CD14-positive monocyte (primary cell): Measurements from ENCODE around the gene SERPINB8. TPM values are rescaled to one million over a fixed set of nuclear protein-coding genes. Genes with fewer than 3 reads are reported as not detected.
A peak's percentile ranks its signal among the peaks of the same experiment; 100 is the strongest.

Experiments
- DNase-seq, 3 donors: peaks; one replicate each; pipeline ENCODE4 v3.0.0-alpha.2; 2011 to 2022
- H2AFZ ChIP-seq: 2 replicates; pipeline ENCODE4 v1.6.0; 2012; ENCODE audit warnings: mild to moderate bottlenecking, low read depth, low read length, inconsistent platforms; ENCODE audit not compliant: insufficient read depth, poor library complexity, severe bottlenecking
- H3K27ac ChIP-seq, 2 donors: 1 replicate in 1 of 2; 2 replicates in 1 of 2; pipeline ENCODE4 v1.5.1; 2012 to 2013; ENCODE audit warnings: low read length in 2 of 2, control low read depth in 1 of 2, inconsistent platforms in 1 of 2, low read depth in 1 of 2, mild to moderate bottlenecking in 1 of 2
- H3K27me3 ChIP-seq, 2 donors: one replicate each; pipeline versions ENCODE4 v1.6.0 to v1.6.1; 2011 to 2013; ENCODE audit warnings: low read length in 2 of 2; ENCODE audit not compliant: control insufficient read depth in 2 of 2, insufficient read depth in 2 of 2
- H3K36me3 ChIP-seq, 2 donors: replicated peaks in 1 of 2; 1 replicate in 1 of 2; 2 replicates in 1 of 2; pipeline versions ENCODE4 v1.5.1 to v1.6.1; 2012 to 2013; ENCODE audit warnings: low read length in 2 of 2, control low read depth in 1 of 2, inconsistent platforms in 1 of 2, mild to moderate bottlenecking in 1 of 2; ENCODE audit not compliant: insufficient read depth in 2 of 2, control insufficient read depth in 1 of 2
- H3K4me1 ChIP-seq, 2 donors: 1 replicate in 1 of 2; 2 replicates in 1 of 2; pipeline versions ENCODE4 v1.5.1 to v1.6.1; 2012 to 2013; ENCODE audit warnings: low read length in 2 of 2, control low read depth in 1 of 2, inconsistent platforms in 1 of 2, mild to moderate bottlenecking in 1 of 2, moderate library complexity in 1 of 2; ENCODE audit not compliant: insufficient read depth in 2 of 2, control insufficient read depth in 1 of 2
- H3K4me2 ChIP-seq: replicated peaks from 2 replicates; pipeline ENCODE3; 2012; ENCODE audit warnings: low read length, moderate library complexity, mild to moderate bottlenecking; ENCODE audit not compliant: poor library complexity, severe bottlenecking; ENCODE audit errors: extremely low read depth
- H3K4me3 ChIP-seq, 3 experiments: fragments of 200-600 bp in 1 of 3; sonication (generic) in 1 of 3; replicated peaks in 1 of 3; 1 replicate in 2 of 3; 2 replicates in 1 of 3; pipeline ENCODE4 v1.5.1; 2011 to 2013; ENCODE audit warnings: low read length in 3 of 3, mild to moderate bottlenecking in 3 of 3, control low read depth in 2 of 3, low read depth in 2 of 3, inconsistent platforms in 1 of 3, moderate library complexity in 1 of 3
- H3K79me2 ChIP-seq: 2 replicates; pipeline ENCODE4 v1.6.0; 2012; ENCODE audit warnings: mild to moderate bottlenecking, control low read depth, inconsistent platforms, low read length, moderate library complexity; ENCODE audit not compliant: insufficient read depth
- H3K9ac ChIP-seq: 2 replicates; pipeline ENCODE4 v1.6.0; 2017; ENCODE audit warnings: low read length, mild to moderate bottlenecking; ENCODE audit not compliant: insufficient read depth, poor library complexity, severe bottlenecking
- H3K9me3 ChIP-seq, 2 donors: replicated peaks in 1 of 2; 1 replicate in 1 of 2; 2 replicates in 1 of 2; pipeline versions ENCODE4 v1.5.1 to v1.6.1; 2012 to 2013; ENCODE audit warnings: low read length in 2 of 2, control low read depth in 1 of 2; ENCODE audit not compliant: control insufficient read depth in 1 of 2, insufficient read depth in 1 of 2
- H4K20me1 ChIP-seq: 2 replicates; pipeline ENCODE4 v1.6.0; 2012; ENCODE audit warnings: mild to moderate bottlenecking, low read length, control low read depth, moderate library complexity; ENCODE audit not compliant: insufficient read depth
- H3K27ac Mint-ChIP-seq, 7 donors: one replicate each; pipeline ENCODE4 v1.8.0; 2020; ENCODE audit warnings: mild to moderate bottlenecking in 7 of 7, mixed read lengths in 7 of 7, moderate library complexity in 6 of 7, inconsistent platforms in 2 of 7
- H3K27me3 Mint-ChIP-seq, 3 donors: one replicate each; pipeline ENCODE4 v1.8.0; 2021 to 2022; ENCODE audit warnings: low read depth in 3 of 3, mild to moderate bottlenecking in 3 of 3, mixed read lengths in 3 of 3, moderate library complexity in 3 of 3, inconsistent platforms in 1 of 3
- H3K36me3 Mint-ChIP-seq, 2 donors: one replicate each; pipeline ENCODE4 v1.8.0; 2020; ENCODE audit warnings: mixed read lengths in 2 of 2, inconsistent platforms in 1 of 2, mild to moderate bottlenecking in 1 of 2
- H3K4me1 Mint-ChIP-seq: one replicate; pipeline ENCODE4 v1.8.0; 2020; ENCODE audit warnings: mild to moderate bottlenecking, mixed read lengths
- H3K4me3 Mint-ChIP-seq, 2 donors: one replicate each; pipeline ENCODE4 v1.8.0; 2020; ENCODE audit warnings: mild to moderate bottlenecking in 2 of 2, mixed read lengths in 2 of 2, moderate library complexity in 1 of 2
- H3K9me3 Mint-ChIP-seq, 7 donors: one replicate each; pipeline ENCODE4 v1.8.0; 2020 to 2022; ENCODE audit warnings: mixed read lengths in 7 of 7, mild to moderate bottlenecking in 6 of 7, moderate library complexity in 6 of 7, inconsistent platforms in 2 of 7
- WGBS: methylation state at CpG from one replicate; pipeline ENCODE4 v1.1.5; 2013; ENCODE audit warnings: missing lambda C conversion rate; ENCODE audit not compliant: insufficient coverage; 5-methylcytosine and 5-hydroxymethylcytosine counted together
- intact Hi-C, 2 donors: fragments of 100-400 bp; cut with micrococcal nuclease; formaldehyde crosslinking; loops; one replicate each; pipeline versions ENCODE4 v1.15.0 to v1.15.1; 2023
- polyA plus RNA-seq, 3 donors: library from polyadenylated mRNA; depleted of rRNA in 1 of 3; unstranded in 2 of 3; stranded (reverse) in 1 of 3; fragments of 300-500 nt in 2 of 3; fragments of >200 nt in 1 of 3; fragmentation: Illumina TruSeq in 2 of 3; gene quantifications; 1 replicate in 2 of 3; 2 replicates in 1 of 3; pipeline ENCODE4 v1.2.3, GENCODE V29; 2012 to 2021
- TF ChIP-seq, protein P1 (sequence below): fragments of 200-600 bp; IDR thresholded peaks from one replicate; pipeline ENCODE4 v1.8.0; 2022; ENCODE audit warnings: antibody characterized with exemption, mild to moderate bottlenecking

Gene SERPINB8
- polyA plus RNA-seq, 3 donors = 30.3 to 141 (median 115) TPM

- no peaks in the 10 kb centered on the region for H3K27me3 ChIP-seq
- H4K20me1 ChIP-seq = peaks cover 43% of the 10 kb centered on the region
- no peaks in the 10 kb centered on the region for H3K9me3 Mint-ChIP-seq
- H2AFZ ChIP-seq = no peak overlapping the region
- H3K4me2 ChIP-seq = no peak overlapping the region
- no peak overlapping the region for H3K4me3 Mint-ChIP-seq
- H3K27ac ChIP-seq = no peak overlapping the region
- no peak for DNase-seq
- H3K36me3 Mint-ChIP-seq = peaks cover 79 to 92% of the 10 kb centered on the region in 2 donors
- H3K27me3 Mint-ChIP-seq = peaks cover 0 to 2% (median 0%) of the 10 kb centered on the region in 3 donors
- no peak overlapping the region for H3K4me3 ChIP-seq
- H3K4me1 ChIP-seq = peaks cover 9% of the 10 kb centered on the region in 2 donors
- no peak overlapping the region for H3K9ac ChIP-seq
- H3K4me1 Mint-ChIP-seq = peaks cover 13% of the 10 kb centered on the region
- intact Hi-C loops = no loop called here
- peaks cover 59% of the 10 kb centered on the region for H3K79me2 ChIP-seq
- TF ChIP-seq, protein P1, sequence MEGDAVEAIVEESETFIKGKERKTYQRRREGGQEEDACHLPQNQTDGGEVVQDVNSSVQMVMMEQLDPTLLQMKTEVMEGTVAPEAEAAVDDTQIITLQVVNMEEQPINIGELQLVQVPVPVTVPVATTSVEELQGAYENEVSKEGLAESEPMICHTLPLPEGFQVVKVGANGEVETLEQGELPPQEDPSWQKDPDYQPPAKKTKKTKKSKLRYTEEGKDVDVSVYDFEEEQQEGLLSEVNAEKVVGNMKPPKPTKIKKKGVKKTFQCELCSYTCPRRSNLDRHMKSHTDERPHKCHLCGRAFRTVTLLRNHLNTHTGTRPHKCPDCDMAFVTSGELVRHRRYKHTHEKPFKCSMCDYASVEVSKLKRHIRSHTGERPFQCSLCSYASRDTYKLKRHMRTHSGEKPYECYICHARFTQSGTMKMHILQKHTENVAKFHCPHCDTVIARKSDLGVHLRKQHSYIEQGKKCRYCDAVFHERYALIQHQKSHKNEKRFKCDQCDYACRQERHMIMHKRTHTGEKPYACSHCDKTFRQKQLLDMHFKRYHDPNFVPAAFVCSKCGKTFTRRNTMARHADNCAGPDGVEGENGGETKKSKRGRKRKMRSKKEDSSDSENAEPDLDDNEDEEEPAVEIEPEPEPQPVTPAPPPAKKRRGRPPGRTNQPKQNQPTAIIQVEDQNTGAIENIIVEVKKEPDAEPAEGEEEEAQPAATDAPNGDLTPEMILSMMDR = no peak
- 92% methylated on average over 7 of the region's 7 CpGs for WGBS
- H3K36me3 ChIP-seq = peaks cover 76 to 92% of the 10 kb centered on the region in 2 donors
- H3K9me3 ChIP-seq = no peaks in the 10 kb centered on the region
- H3K27ac Mint-ChIP-seq = peak overlapping the region in 3 of 7 donors; percentile 6 to 86 (median 12)
Observed at GRCh38 chr18:63986885-63987284, 17.0 kb downstream of the SERPINB8 start.

DNA sequence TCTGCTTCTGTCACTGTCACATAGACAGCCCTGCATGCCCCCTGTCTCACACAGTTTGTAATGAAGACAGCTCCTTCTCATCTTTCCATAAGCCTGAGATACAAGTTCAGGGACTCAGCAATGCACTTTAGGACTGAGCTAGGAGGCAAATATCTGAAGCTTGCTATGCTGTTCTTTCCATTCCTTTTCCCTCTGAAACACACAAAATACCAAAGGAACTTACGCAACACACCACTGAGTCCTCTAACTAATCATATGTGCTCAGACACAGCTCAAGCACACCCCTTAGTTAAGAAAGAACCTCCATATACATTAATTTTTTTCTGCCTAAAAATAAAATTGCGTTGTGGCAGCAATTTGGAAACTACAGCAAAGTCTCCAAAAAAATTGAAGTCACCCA is 17.9 kb downstream of the SERPINB8 start:
- intact Hi-C loops = no loop called here
- H3K27me3 Mint-ChIP-seq = no peaks in the 10 kb centered on the region
- DNase-seq = no peak
- Histone ChIP-seq H3K4me1 (peaks cover 0 to under 1% of the 10 kb centered on the region in 2 donors), H3K4me2 (no peak overlapping the region), H3K27ac (peak overlapping the region in 1 of 2 donors; percentile 9), H3K27me3 (no peaks in the 10 kb centered on the region), H3K9me3 (no peaks in the 10 kb centered on the region), H3K36me3 (peaks cover 70 to 90% of the 10 kb centered on the region in 2 donors), H3K4me3 (no peak overlapping the region), H2AFZ (no peak overlapping the region), H4K20me1 (peaks cover 34% of the 10 kb centered on the region), H3K79me2 (peaks cover 51% of the 10 kb centered on the region), H3K9ac (no peak overlapping the region)
- peaks cover 5% of the 10 kb centered on the region for H3K4me1 Mint-ChIP-seq
- H3K27ac Mint-ChIP-seq = peak overlapping the region in 3 of 7 donors; percentile 23 to 86 (median 75)
- peaks cover 75 to 90% of the 10 kb centered on the region in 2 donors for H3K36me3 Mint-ChIP-seq
- no peaks in the 10 kb centered on the region for H3K9me3 Mint-ChIP-seq
- no peak overlapping the region for H3K4me3 Mint-ChIP-seq
- 83% methylated on average over 1 of the region's 2 CpGs for WGBS
- TF ChIP-seq, protein P1 = no peak
